NCI-H2196 (cell line): Measurements from ENCODE around the gene OR5K2.

Source experiments
- DNase-seq: peaks from one replicate; lab custom pipeline; 2025; ENCODE audit not compliant: unreplicated experiment; lab: John Stamatoyannopoulos, UW

The OR5K2 gene

DNA sequence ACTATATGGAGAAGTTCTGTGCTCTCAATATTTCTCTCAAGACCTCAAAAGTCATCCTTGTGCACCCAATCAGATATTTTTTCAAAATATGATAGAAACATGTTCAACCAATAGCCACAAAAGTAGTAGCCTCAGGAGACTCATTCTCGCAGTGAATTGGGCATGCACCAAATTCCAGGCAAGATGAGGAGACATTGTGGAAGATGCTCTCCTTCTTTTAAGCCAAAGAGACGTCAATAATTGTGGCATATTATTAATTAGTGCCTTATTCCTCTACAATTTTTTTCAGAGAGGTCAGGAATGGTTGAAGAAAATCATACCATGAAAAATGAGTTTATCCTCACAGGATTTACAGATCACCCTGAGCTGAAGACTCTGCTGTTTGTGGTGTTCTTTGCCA is at the start of gene OR5K2:
Gene OR5K2, plus strand, starts transcription at position 301 of the 400 bp plus-strand sequence. Its CDS starts 0 bp downstream, at position 301.
- DNase-seq: no peak

DNA sequence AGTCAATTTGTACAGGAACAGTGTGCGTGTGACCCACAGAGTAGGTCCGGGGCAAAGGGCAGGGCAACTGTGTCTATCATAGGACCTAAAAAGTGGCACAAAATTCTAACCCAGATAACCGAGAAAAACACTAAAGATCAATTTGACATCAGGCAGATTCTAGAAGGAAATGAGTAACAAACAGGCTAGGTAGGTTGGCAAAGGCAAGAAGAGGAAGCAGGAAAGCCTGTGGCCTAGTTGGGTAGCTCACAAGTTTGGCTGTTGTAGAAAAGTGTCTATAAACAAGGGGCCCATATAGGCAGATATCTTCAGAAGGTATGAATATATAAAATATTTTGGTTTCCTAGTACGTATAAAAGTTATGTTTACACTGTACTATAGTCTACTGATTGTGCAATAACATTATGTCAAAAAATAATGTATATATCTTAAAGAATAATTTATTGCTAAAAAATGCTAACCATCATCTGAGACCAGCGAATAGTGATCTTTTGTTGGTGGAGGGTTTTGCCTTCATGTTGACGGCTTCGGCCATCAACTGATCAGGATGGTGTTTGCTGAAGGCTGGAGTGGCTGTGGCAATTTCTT is 47.8 kb upstream of the OR5K2 start:
- DNase-seq: no peak

DNA sequence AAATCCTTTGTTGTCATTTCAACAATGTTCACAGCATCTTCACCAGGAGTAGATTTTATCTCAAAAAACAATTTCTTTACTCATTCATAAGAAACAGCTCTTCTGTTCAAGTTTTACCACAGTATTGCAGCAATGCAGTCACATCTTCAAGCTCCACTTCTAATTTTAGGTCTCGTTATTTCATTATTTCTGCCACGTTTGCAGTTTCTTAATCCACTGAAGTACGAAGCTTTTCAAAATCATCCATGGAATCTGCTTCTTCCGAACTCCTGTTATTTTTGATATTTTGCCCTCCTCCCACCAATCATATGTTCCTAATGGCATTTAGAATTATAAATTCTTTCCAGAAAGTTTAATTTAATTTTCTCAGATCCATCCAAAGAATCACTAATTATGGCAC is 47.1 kb upstream of the OR5K2 start:
- no peak for DNase-seq

DNA sequence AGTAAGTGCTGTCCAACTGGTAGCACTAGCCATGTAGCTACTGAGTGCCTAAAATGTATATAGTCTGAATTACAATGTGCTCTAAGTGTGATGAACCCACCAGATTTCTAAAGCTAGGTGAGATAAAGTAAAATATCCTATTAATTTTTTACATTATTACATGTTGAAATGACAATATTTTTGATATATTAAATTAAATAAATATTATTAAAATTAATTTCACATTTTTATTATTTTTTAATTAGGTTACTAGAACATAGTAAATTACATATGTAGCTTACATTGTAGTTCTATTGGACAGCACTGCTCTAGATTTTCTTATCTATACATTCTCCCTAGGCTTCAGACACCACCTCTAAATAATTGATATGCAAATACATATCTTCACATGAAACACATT is 43.7 kb upstream of the OR5K2 start:
- no peak for DNase-seq

DNA sequence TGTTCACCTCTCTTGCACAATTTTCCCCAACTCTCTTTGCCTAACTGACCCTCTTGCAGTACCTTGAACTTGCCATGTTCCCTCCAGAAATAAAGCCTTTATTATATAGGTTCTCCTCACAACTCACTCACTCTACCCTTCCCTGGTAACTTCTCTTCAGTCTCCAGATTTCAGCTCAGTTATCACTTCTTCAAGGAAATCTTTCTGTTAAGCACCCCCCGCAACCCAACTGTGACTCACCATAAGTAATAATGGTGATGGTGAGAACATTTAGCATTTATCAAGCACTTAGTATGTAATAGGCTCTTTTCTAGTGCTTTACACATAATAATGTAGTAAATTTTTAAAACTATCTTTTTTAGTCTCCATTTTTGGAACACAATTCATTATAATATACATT is 42.6 kb upstream of the OR5K2 start:
- no peak for DNase-seq

GRCh38 chr3:98457543-98457942 is 39.9 kb upstream of the OR5K2 start:
- no peak for DNase-seq

DNA sequence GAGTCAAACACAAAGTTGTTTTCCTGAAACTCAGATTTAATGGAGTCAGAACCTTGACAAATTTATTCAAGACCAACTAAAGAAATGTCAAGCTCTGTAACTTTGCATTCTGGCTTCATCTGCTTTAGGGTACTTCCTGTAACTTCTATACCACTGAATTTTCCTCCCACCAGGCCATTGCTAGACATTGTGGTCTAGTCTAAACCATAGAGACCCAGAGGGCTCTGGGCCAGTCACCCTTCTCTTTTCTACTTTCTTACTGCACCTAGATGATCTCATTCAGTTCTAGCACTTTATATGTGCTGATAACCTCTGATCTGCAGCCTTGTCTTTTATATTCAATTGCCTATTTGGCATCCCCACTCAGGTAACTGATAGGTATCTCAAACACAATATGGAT is 37.3 kb upstream of the OR5K2 start:
- no peak for DNase-seq

GRCh38 chr3:98462901-98463300 is 34.6 kb upstream of the OR5K2 start, which contains the start of gene OR5K1:
OR5K1 (plus strand) TSS chr3:98463201; CDS start chr3:98469577, 6,376 bp downstream.
- no peak for DNase-seq

DNA sequence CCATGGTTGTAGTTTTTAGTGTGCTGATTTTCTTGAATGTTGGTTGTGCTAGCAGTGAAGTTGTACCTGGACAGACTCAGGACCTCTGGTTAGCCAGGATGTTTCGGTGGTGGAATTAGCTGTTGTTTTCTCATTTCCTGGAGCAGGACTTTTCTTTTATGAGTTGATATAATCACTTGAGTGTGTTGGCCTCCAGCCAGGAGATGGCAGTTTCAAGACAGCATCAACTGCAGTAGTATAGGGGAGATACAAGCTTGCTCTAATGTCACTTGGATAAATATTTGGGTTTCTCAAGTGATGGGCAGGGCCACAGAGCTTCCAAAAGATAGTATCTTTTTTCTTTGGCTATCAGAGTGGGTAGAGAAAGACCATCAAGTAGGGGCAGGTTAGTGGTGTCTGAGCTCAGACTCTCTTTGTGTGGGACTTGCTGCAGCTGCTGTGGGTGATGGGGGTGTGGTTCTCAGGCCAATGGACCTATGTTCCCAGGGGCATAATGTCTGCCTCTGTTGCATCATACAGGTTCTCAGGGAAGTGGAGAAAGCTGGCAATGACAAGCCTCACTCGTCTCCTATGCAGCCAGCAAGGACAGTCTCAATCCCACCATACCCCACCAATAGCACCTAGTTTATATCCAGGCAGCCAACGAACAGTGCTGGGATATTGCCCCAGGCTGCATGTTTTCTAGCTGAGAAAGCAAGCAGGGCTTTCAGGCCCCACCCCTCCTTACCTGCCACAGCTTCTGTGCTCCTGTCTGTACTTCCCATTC is 14.6 kb upstream of the OR5K2 start:
- DNase-seq: peak; percentile 18

DNA sequence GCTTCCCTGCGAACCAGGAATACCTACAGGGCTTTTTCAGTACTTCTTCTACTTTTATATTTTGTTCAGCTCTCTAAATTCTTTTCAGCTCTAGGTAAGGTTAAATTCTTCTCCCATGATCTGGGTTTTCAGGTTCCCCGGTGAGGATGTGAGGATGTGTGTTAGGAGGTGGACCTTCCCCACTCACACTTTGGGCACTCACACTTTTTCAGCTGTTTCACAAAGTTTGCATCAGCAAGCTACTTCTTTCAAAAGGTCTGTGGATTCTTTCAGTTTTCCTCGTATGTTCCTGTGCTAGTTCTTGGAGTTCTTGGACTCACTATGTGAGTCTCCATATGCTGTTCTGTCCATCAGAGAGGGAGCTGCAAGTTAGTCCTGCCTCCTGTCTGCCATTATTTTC is 13.9 kb upstream of the OR5K2 start:
- no peak for DNase-seq

DNA sequence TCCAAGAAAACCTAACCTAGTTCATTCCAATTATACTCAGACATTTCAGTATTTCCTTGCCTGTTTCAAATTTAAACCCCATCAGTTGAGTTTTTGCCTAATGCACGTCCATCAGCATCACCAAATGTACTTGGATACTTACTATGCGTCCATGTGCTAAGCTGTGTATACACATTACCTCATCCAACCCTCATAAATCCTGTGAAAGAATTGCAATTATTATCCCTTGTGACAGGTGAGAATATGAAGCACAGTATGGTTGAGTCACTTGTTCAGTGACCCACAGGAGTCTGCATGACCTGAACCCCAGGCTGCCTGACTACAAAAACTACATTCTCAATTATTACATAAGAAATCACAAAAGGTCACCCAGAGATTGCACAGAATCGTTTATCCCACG is 2.5 kb downstream of the OR5K2 start:
- DNase-seq: no peak

DNA sequence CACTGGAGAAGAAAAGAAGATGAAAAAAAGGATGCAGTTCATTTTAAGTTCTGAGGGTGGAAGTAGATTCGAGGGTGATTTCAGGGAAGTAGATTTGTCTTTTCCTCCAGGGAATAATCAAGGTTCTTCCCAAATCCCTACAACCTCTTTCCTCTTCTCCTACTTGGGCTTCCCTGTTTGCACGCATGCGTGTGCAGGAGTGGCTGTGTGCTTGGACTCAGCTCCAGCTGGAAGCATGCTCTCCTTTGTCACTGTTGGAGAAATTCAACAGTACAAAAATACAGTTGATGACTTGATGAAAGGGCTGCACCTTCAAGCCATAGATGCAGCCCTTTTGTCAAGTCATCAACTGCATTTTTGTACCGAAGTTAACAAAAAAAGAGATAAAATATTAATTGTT is 3.8 kb downstream of the OR5K2 start:
- DNase-seq: no peak

DNA sequence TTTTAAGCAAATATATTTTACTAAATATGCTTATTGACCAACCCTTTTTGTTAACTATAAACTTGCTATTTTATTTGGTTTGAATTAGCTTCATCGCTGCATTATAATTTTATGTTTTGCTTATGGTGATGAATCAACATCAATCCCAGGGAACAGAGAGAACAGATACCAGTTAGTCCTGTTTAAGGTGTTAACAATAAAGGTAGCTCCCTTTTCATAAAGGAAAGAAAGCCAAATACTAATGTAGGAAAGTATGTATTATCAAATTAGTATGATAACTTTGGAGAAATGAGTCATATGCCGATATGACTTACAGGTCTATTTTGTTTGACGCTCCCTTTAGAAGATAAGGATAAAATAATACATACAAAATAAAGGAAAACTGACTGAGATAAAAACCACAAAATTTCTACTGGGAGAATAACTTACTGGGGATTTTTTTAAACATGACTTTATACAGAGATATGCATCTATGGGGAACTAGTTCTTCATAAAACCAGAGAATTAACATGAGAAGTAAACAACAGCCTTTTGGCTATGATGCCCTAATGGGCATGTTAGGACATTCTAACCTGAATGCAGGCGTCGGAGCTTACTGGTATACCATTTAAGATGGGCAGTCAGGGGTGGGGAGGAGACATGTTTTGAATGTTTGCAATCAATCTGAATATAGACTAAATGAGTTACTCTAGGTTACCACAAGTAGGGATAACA is 4.5 kb downstream of the OR5K2 start:
- no peak for DNase-seq

GRCh38 chr3:98504539-98504938 is 7.1 kb downstream of the OR5K2 start:
- no peak for DNase-seq

DNA sequence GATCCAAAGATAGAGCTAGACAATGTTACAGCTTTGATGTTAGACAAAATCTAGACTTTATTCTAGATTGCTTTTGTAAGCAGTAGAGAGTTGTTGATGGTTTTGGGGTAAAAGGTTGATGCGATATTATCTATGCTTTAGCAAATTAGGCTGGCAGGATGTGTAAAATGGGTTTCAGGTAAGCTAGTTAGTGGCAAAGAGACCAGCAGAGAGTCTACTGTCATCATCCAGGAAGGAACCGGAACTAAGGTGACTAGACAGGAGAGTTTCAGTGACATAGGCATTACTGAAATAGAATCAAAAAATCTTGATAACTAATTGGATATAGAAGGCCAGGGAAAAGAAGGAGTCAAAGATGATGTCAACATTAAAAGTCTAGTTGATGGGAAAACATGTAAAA is 11.1 kb downstream of the OR5K2 start:
- no peak for DNase-seq

- DNase-seq: no peak
Observed at GRCh38 chr3:98512576-98512975, 15.1 kb downstream of the OR5K2 start.

DNA sequence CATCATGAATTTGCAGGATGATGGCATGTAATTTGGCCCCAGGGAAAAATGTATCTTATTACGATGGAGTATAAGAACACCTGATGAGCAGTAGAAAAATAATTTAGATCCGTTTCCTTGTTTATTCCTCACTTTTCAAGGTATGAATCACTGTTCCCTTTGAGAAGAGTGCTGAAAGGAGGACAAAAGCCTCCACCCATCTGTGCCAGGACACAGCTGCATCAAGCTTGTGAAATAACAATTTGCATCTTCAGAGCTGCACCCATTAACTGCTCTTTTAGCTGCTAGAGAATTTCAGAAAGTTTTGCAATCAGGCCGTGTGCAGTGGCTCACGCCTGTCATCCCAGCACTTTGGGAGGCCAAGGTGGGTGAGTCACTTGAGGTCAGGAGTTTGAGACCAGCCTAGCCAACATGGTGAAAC is 15.6 kb downstream of the OR5K2 start:
- no peak for DNase-seq

DNA sequence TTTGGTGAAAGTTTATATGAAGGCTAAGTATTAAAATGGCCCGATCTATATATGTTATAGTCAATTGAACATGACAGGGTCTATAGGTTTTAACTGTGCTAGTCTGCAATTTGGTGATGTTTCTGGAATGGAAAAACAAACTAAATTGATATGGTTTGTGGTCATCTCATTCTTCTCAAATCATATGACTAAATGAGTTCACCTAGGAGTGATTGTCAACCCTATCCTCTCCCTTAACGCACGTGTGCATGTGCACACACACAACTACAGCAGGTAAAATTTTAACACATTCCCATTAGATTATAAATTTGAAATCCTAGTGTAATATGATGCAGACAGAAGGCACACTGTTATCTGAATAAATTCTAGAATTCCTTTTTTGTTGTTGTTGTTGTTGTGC is 16.3 kb downstream of the OR5K2 start:
- no peak for DNase-seq

DNA sequence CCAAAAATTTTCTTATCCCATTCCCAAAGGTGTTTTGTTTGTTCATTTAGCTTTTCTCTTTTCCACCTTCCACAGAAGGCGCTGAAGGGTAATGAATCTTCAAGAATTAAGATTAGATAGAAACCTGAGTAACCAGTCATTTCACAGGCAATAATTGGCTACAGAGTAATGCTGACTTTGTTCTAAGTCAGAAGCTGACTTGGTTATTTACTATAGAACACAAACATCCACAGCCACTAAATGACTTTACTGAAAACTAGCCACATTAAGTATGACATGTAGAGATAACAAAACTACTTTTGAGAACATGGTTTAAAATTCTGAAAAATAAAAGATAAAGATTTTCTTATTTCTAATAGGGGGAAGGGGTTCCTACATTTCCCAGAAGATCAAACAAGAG is 17.5 kb downstream of the OR5K2 start:
- no peak for DNase-seq

GRCh38 chr3:98518816-98519215 is 21.3 kb downstream of the OR5K2 start:
- DNase-seq: no peak

DNA sequence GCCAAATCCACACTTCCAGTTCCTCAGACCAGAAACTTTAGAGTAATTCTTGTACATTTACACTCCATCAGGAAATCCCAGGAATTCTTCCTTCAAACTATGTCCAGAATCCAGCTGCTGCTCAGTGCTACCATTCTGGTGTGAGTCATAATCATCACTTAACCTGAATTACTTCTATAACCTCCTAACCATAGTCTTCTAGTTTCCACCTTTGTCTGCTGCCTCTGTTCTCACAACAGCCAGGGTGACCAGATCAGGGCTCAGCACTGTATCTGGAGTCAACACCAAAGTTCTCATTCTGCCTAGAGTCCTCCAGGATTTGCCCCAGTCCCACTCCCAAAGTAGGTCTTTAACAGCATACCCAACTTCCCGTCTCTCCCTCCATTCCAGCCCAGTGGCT is 21.9 kb downstream of the OR5K2 start:
- DNase-seq: no peak

- DNase-seq: peak; percentile 30
Observed at GRCh38 chr3:98521897-98522543, 24.5 kb downstream of the OR5K2 start.
